Omental fat pad (tissue), 4 donors: ENCODE measurements around the gene KDM7A. TPM values are rescaled to one million over a fixed set of nuclear protein-coding genes. Genes with fewer than 3 reads are reported as not detected.

ENCODE experiments used
- ATAC-seq: fragments of 150-250 bp; one replicate; pipeline ENCODE4 v1.9.1; 2016; ENCODE audit warnings: mild to moderate bottlenecking, moderate library complexity; ENCODE audit not compliant: low FRiP score
- DNase-seq: peaks from one replicate; pipeline ENCODE4 v3.0.0-alpha.2; 2019; ENCODE audit warnings: low spot score
- total RNA-seq, 4 donors: library from RNA; depleted of rRNA; stranded (reverse); fragments of >200 nt; gene quantifications; one replicate each; pipeline ENCODE4 v1.1.0, GENCODE V29; 2016
- TF ChIP-seq, protein P1 (sequence below), 3 donors: fragments of 450-650 bp; IDR thresholded peaks; one replicate each; pipeline ENCODE4 v1.5.1; 2016 to 2017; ENCODE audit warnings: antibody characterized with exemption in 3 of 3, mild to moderate bottlenecking in 3 of 3, moderate library complexity in 2 of 3

Gene KDM7A
- total RNA-seq, 4 donors from 2014 or later: 16.8 to 33.7 (median 19.2) TPM

DNA sequence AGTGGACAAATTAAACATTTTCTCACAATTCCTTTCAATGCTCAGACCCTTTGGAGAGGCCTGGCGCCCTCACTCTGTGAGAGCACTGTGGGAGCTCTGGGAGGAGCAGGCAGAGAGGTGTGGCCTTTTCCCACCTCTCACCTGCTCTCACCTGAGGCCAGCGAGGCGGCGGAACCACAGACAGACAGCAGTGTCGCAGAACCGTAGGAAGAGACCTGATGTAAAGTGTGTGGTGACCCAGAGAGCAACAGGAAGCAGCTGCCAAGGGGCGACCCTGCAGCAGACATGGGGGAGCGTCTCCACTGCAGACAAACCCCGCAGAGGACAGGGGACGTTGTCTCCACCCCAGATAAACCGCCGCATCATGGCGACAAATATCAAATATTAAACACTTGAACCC lies 98.4 kb downstream of the KDM7A start:
- ATAC-seq (no peak), DNase-seq (no peak)
- TF ChIP-seq, protein P1, sequence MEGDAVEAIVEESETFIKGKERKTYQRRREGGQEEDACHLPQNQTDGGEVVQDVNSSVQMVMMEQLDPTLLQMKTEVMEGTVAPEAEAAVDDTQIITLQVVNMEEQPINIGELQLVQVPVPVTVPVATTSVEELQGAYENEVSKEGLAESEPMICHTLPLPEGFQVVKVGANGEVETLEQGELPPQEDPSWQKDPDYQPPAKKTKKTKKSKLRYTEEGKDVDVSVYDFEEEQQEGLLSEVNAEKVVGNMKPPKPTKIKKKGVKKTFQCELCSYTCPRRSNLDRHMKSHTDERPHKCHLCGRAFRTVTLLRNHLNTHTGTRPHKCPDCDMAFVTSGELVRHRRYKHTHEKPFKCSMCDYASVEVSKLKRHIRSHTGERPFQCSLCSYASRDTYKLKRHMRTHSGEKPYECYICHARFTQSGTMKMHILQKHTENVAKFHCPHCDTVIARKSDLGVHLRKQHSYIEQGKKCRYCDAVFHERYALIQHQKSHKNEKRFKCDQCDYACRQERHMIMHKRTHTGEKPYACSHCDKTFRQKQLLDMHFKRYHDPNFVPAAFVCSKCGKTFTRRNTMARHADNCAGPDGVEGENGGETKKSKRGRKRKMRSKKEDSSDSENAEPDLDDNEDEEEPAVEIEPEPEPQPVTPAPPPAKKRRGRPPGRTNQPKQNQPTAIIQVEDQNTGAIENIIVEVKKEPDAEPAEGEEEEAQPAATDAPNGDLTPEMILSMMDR (IDR thresholded peaks at IDR 0.05): no peak

DNA sequence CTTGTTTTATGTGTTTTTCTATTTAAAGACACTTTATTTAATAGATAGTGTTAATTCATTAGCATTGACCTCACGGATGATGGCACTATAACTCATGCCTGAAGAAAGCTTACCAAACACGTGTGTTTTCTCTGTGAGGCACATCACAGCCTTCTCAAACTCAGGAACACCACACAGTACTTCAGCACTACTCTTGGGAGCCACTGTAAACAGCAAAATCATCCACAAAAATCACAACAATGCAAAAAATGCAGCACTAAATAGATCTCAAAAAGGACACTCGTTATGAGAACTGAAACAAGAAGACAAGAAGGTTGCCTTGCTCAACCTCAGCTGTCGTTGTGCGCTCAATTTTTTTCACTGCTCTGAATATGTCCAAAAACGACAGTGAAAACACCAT lies 102.0 kb downstream of the KDM7A start:
- ATAC-seq (no peak), DNase-seq (no peak)
- TF ChIP-seq, protein P1 (IDR thresholded peaks at IDR 0.05): no peak

DNA sequence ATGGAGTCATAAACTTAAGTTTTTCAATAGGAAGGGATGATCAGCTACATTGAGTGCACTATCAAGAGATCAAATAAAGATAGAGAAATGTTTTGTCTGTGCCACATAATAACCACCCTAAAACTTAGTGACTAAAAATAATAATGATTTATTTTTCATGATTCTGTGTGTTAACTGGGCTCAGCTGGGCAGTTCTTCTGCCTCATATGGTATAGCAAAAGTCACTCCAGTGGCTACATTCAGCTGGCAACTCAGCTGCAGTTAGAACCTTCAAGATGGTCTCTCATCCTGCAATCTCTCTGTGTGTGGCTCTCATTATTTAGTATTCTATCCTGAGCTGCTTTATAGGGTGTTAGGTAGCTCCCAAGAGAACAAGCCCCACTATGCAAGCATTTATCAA lies 106.2 kb downstream of the KDM7A start:
- ATAC-seq: no peak
- DNase-seq: no peak

DNA sequence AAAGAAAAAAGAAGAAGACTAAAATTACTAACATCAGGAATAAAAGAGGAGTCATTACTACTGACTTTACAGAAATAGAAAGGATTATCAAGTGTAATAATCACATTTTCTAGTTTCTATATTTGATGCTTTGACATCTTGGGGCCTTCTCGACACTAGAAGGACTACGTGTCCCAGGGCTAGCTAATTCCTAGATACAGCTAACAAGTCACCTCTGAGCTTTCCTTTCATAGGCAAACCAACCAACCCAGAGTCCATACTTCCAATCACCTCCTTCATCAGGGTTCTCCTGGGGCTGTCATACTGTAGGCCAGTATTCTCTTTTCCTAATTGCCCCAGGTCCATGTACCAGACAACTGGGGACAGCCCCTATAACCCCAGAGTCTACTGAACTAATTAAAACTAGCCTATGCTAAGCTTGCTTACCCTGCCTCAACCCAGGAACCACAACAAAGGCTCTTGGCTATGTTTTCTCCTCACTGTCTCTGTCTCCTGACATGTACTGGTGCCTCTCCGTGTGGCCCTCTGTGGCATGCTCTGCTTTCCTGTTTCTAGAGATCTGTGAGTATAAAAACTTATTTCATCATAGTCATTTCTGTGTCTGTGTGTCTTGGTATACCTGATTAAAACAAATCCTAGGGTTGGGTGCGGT lies 107.4 kb downstream of the KDM7A start:
- TF ChIP-seq, protein P1 (IDR thresholded peaks at IDR 0.05): no peak
- no peak for DNase-seq
- ATAC-seq: no peak

More for the DNA sequence above, 106.2 kb downstream of the KDM7A start:
- TF ChIP-seq, protein P1 (IDR thresholded peaks at IDR 0.05): no peak

DNA sequence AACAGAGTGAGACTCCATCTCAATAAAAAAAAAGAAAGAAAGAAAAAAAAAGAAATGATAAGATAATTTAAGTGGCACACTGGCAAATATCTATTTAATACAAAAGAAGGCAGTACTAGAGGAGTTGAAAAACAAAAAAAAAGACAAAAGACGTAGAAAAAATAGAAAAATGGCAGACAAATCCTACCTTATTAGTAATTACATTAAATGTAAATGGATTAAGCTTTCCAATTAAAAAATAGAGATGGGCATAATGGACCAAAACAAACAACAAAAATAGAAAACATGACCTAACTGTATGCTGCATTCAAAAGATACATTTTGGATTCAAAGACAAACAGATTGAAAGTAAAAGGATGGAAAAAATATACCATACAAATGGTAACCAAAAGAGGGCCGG lies 108.8 kb downstream of the KDM7A start:
- TF ChIP-seq, protein P1 (IDR thresholded peaks at IDR 0.05): no peak
- ATAC-seq: no peak

DNA sequence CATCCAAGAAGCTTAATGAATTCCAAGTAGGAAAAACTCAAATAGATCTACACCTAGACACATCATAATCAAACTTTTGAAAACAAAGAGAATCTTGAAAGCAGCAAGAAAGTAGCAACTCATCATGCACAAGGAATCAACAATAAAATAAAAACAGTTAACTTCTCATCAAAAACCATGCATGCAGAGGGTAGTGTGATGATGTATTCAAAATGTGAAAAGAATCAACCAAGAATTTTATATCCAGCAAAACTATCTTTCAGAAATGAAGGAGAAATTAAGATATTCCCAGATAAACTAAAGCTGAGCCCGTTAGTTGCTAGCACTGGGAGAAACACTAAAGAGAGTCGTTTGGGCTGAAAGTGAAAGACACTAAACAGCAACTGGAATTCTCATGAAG lies 109.7 kb downstream of the KDM7A start:
- no peak for ATAC-seq
- DNase-seq: no peak
- TF ChIP-seq, protein P1 (IDR thresholded peaks at IDR 0.05): no peak

More for the DNA sequence above, 108.8 kb downstream of the KDM7A start:
- no peak for DNase-seq
